Chondrocyte (in vitro differentiated cells): Measurements from ENCODE around the gene DDIT3. TPM values are rescaled to one million over a fixed set of nuclear protein-coding genes. Genes with fewer than 3 reads are reported as not detected.
"Not testable (repeated sequence)": the region's sequence is repeated elsewhere in the genome, so short reads cannot be mapped to it uniquely, and the experiment has no call there.

ENCODE experiments used
- DNase-seq: peaks from one replicate; pipeline ENCODE4 v3.0.0; 2021; ENCODE audit warnings: mixed read lengths, low spot score
- H3K27ac Mint-ChIP-seq: one replicate; pipeline ENCODE4 v1.8.0; 2021; ENCODE audit warnings: mild to moderate bottlenecking, moderate library complexity, mixed read lengths; ENCODE audit not compliant: unreplicated experiment
- H3K27me3 Mint-ChIP-seq: 2 replicates; pipeline ENCODE4 v1.8.0; 2021; ENCODE audit warnings: low read depth, mixed read lengths
- H3K36me3 Mint-ChIP-seq: 2 replicates; pipeline ENCODE4 v1.8.0; 2021; ENCODE audit warnings: low read depth, mixed read lengths
- H3K4me1 Mint-ChIP-seq: 2 replicates; pipeline ENCODE4 v1.8.0; 2021; ENCODE audit warnings: low read depth, mild to moderate bottlenecking, mixed read lengths
- H3K4me3 Mint-ChIP-seq: one replicate; pipeline ENCODE4 v1.8.0; 2021; ENCODE audit warnings: mild to moderate bottlenecking, moderate library complexity, mixed read lengths; ENCODE audit not compliant: unreplicated experiment
- H3K9me3 Mint-ChIP-seq: 2 replicates; pipeline ENCODE4 v1.8.0; 2021; ENCODE audit warnings: low read depth, mixed read lengths
- CTCF ChIP-seq: fragments of 200-600 bp; sonication (generic); IDR thresholded peaks from 2 replicates; pipeline ENCODE4 v1.5.0; 2021; ENCODE audit warnings: antibody characterized with exemption, mild to moderate bottlenecking, moderate library complexity
- total RNA-seq: library from RNA; stranded (reverse); gene quantifications from 3 replicates; pipeline ENCODE4 v1.2.1, GENCODE V29; 2021

The DDIT3 gene
- total RNA-seq, 1 donor from 2014 or later = 79.1 TPM

DNA sequence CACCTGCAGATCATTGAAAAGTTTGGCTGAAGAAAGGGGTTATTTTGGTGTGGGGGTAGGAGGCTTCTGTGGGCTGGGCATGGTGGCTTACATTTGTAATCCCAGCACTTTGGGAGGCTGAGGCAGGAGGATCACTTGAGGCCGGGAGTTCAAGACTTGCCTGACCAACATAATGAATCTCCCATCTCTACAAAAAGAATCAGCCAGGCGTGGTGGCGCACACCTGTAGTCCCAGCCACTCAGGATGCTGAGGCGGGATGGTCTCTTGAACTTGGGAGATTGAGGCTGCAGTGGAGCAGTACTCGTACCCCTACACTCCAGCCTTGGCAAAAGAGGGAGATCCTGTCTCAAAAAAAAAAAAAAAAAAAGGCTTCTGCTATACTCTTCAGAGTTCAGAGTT, 7.0 kb downstream of the DDIT3 start:
- Mint-ChIP-seq H3K36me3 (peaks cover 51% of the 10 kb centered on the region), H3K27ac (peak overlapping the region; percentile 37)

GRCh38 chr12:57512665-57513064, 7.6 kb downstream of the DDIT3 start:
- Mint-ChIP-seq H3K27ac (no peak overlapping the region), H3K36me3 (peaks cover 50% of the 10 kb centered on the region), H3K4me1 (peaks cover 16% of the 10 kb centered on the region), H3K4me3 (no peak overlapping the region), H3K27me3 (no peaks in the 10 kb centered on the region), H3K9me3 (no peaks in the 10 kb centered on the region)
- DNase-seq = no peak
- no peak for TF ChIP-seq CTCF

More for the DNA sequence above, 7.0 kb downstream of the DDIT3 start:
- DNase-seq = no peak
- no peak overlapping the region for H3K4me3 Mint-ChIP-seq
- no peaks in the 10 kb centered on the region for H3K27me3 Mint-ChIP-seq
- no peaks in the 10 kb centered on the region for H3K9me3 Mint-ChIP-seq
- H3K4me1 Mint-ChIP-seq = peaks cover 22% of the 10 kb centered on the region
- no peak for TF ChIP-seq CTCF

- TF ChIP-seq CTCF = no peak
- no peaks in the 10 kb centered on the region for H3K27me3 Mint-ChIP-seq
Observed at GRCh38 chr12:57511588-57512325, 8.6 kb downstream of the DDIT3 start.

DNA sequence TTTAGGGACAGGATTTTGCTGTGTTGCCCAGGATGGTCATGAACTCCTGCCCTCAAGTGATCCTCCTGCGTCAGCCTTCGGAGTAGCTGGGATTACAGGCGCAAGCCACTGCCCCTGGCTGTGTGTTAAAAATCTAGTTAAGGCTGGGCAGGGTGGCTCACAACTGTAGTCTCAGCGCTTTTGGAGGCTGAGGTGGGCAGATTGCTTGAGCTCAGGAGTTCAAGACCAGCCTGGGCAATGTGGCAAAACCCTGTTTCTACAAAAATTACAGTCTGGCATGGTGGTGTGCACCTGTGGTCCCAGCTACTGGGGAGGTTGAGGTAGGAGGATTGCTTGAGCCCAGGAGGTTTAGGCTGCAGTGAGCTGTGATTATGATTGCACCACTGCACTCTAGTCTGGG, 9.2 kb downstream of the DDIT3 start:
- H3K4me1 Mint-ChIP-seq = peaks cover 3% of the 10 kb centered on the region
- no peaks in the 10 kb centered on the region for H3K27me3 Mint-ChIP-seq
- H3K4me3 Mint-ChIP-seq = no peak overlapping the region
- peaks cover 39% of the 10 kb centered on the region for H3K36me3 Mint-ChIP-seq
- TF ChIP-seq CTCF = no peak
- DNase-seq = no peak
- H3K27ac Mint-ChIP-seq = no peak overlapping the region
- no peaks in the 10 kb centered on the region for H3K9me3 Mint-ChIP-seq

More at GRCh38 chr12:57511588-57512325, 8.6 kb downstream of the DDIT3 start:
- H3K4me3 Mint-ChIP-seq = no peak overlapping the region
- no peak overlapping the region for H3K27ac Mint-ChIP-seq
- H3K4me1 Mint-ChIP-seq = peaks cover 7% of the 10 kb centered on the region
- DNase-seq = no peak
- H3K9me3 Mint-ChIP-seq = no peaks in the 10 kb centered on the region
- peaks cover 41% of the 10 kb centered on the region for H3K36me3 Mint-ChIP-seq

DNA sequence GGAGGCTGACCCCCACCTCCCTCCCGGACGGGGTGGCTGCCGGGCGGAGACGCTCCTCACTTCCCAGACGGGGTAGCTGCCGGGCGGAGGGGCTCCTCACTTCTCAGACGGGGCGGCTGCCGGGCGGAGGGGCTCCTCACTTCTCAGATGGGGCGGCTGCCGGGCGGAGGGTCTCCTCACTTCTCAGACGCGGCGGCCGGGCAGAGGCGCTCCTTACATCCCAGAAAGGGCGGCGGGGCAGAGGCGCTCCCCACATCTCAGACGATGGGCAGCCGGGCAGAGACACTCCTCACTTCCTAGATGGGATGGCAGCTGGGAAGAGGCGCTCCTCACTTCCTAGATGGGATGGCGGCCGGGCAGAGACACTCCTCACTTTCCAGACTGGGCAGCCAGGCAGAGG, 12.5 kb downstream of the DDIT3 start:
- not testable (repeated sequence) for H3K9me3 Mint-ChIP-seq, H3K27ac Mint-ChIP-seq, H3K4me1 Mint-ChIP-seq, H3K4me3 Mint-ChIP-seq, H3K27me3 Mint-ChIP-seq
- DNase-seq = peak; percentile 40
- peaks cover 27% of the 10 kb centered on the region for H3K36me3 Mint-ChIP-seq

- H3K27ac Mint-ChIP-seq, H3K9me3 Mint-ChIP-seq, H3K4me3 Mint-ChIP-seq, H3K27me3 Mint-ChIP-seq, H3K4me1 Mint-ChIP-seq: not testable (repeated sequence)
- peaks cover 22% of the 10 kb centered on the region for H3K36me3 Mint-ChIP-seq
- DNase-seq = peak; percentile 4
Observed at GRCh38 chr12:57506541-57506940, 13.8 kb downstream of the DDIT3 start.

DNA sequence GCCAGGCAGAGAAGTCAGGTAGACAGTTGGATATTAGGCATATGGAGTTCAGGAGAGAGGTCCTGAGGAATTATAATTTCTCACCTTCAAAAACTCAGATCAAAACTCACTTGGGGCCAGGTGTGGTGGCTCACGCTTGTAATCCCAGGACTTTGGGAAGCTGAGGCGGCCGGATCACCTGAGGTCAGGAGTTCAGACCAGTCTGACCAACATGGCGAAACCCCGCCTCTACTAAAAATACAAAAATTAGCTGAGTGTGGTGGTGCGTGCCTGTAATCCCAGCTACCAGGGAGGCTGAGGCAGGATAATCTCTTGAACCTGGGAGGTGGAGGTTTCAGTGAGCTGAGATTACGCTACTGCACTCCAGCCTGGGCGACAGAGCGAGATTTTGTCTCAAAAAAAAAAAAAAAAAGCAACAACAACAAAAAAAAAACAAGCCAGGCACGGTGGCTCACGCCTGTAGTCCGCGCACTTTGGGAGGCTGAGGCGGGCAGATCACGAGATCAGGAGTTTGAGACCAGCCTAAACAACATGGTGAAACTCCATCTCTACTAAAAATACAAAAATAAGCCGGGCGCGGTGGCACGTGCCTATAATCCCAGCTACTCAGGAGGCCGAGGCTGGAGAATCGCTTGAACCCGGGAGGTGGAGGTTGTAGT, 17.9 kb downstream of the DDIT3 start:
- H3K4me1 Mint-ChIP-seq, H3K27me3 Mint-ChIP-seq, H3K4me3 Mint-ChIP-seq, H3K27ac Mint-ChIP-seq, H3K9me3 Mint-ChIP-seq: not testable (repeated sequence)
- peak; percentile 35 for DNase-seq
- peaks cover 44% of the 10 kb centered on the region for H3K36me3 Mint-ChIP-seq
